ENCODE data around the gene LIMK1. TPM values are rescaled to one million over a fixed set of nuclear protein-coding genes. Genes with fewer than 3 reads are reported as not detected.
A peak's percentile ranks its signal among the peaks of the same experiment; 100 is the strongest.

The LIMK1 gene
- total RNA-seq, 2 donors from 2014 or later, result 48.4 to 52.9 TPM

GRCh38 chr7:74134117-74134620, 50.6 kb downstream of the LIMK1 start:
- no peak overlapping the region for H3K4me3 Mint-ChIP-seq
- H3K27ac Mint-ChIP-seq, result peak overlapping the region in 1 of 2 donors; percentile 60
- H3K9me3 Mint-ChIP-seq, result no peaks in the 10 kb centered on the region
- peak; percentile 69 for DNase-seq (ENCODE audit: low spot score)
- ATAC-seq, result peak; percentile 44 to 88
- H3K36me3 Mint-ChIP-seq, result no peaks in the 10 kb centered on the region
- peaks cover 0 to 6% of the 10 kb centered on the region in 2 donors for H3K4me1 Mint-ChIP-seq (ENCODE audit: low read depth in 2 of 2)
- H3K27me3 Mint-ChIP-seq, result no peaks in the 10 kb centered on the region

GRCh38 chr7:74138334-74138867, 54.8 kb downstream of the LIMK1 start:
- Mint-ChIP-seq H3K27me3 (peaks cover 0 to 2% of the 10 kb centered on the region in 2 donors), H3K9me3 (no peaks in the 10 kb centered on the region), H3K4me3 (no peak overlapping the region), H3K4me1 (ENCODE audit: low read depth in 2 of 2) (peaks cover 0 to 3% of the 10 kb centered on the region in 2 donors), H3K27ac (no peak overlapping the region), H3K36me3 (no peaks in the 10 kb centered on the region)
- no peak for ATAC-seq
- no peak for DNase-seq (ENCODE audit: low spot score)

GRCh38 chr7:74138945-74139843, 55.6 kb downstream of the LIMK1 start:
- Mint-ChIP-seq H3K4me1 (ENCODE audit: low read depth in 2 of 2) (peaks cover 0 to 2% of the 10 kb centered on the region in 2 donors), H3K27ac (no peak overlapping the region), H3K27me3 (peaks cover 0 to 2% of the 10 kb centered on the region in 2 donors), H3K36me3 (no peaks in the 10 kb centered on the region), H3K4me3 (no peak overlapping the region), H3K9me3 (no peaks in the 10 kb centered on the region)
- ATAC-seq, result peak; percentile 20 to 44
- no peak for DNase-seq (ENCODE audit: low spot score)

- H3K27me3 Mint-ChIP-seq, result peaks cover 0 to 2% of the 10 kb centered on the region in 2 donors
- H3K9me3 Mint-ChIP-seq, result no peaks in the 10 kb centered on the region
- ATAC-seq (no peak), DNase-seq (ENCODE audit: low spot score) (no peak)
- no peaks in the 10 kb centered on the region for H3K4me1 Mint-ChIP-seq (ENCODE audit: low read depth in 2 of 2)
- H3K36me3 Mint-ChIP-seq, result no peaks in the 10 kb centered on the region
- no peak overlapping the region for H3K27ac Mint-ChIP-seq
- no peak overlapping the region for H3K4me3 Mint-ChIP-seq
These were observed 58.1 kb downstream of the LIMK1 start for GRCh38 chr7:74141705-74142104.

GRCh38 chr7:74143383-74143782, 59.8 kb downstream of the LIMK1 start:
- H3K4me1 Mint-ChIP-seq (ENCODE audit: low read depth in 2 of 2), result no peaks in the 10 kb centered on the region
- H3K4me3 Mint-ChIP-seq, result no peak overlapping the region
- H3K27ac Mint-ChIP-seq, result no peak overlapping the region
- H3K9me3 Mint-ChIP-seq, result no peaks in the 10 kb centered on the region
- ATAC-seq (no peak), DNase-seq (ENCODE audit: low spot score) (no peak)
- H3K36me3 Mint-ChIP-seq, result no peaks in the 10 kb centered on the region
- peaks cover 0 to 2% of the 10 kb centered on the region in 2 donors for H3K27me3 Mint-ChIP-seq

- H3K4me3 Mint-ChIP-seq, result no peak overlapping the region
- no peaks in the 10 kb centered on the region for H3K27me3 Mint-ChIP-seq
- DNase-seq (ENCODE audit: low spot score), result no peak
- no peaks in the 10 kb centered on the region for H3K4me1 Mint-ChIP-seq (ENCODE audit: low read depth in 2 of 2)
- no peaks in the 10 kb centered on the region for H3K9me3 Mint-ChIP-seq
- ATAC-seq, result no peak
- no peaks in the 10 kb centered on the region for H3K36me3 Mint-ChIP-seq
- H3K27ac Mint-ChIP-seq, result no peak overlapping the region
These were observed 64.9 kb downstream of the LIMK1 start for GRCh38 chr7:74148491-74148890.

- no peak for ATAC-seq
These were observed 65.5 kb downstream of the LIMK1 start for GRCh38 chr7:74149071-74149470.

GRCh38 chr7:74149603-74150002, 66.0 kb downstream of the LIMK1 start:
- no peaks in the 10 kb centered on the region for H3K4me1 Mint-ChIP-seq (ENCODE audit: low read depth in 2 of 2)
- DNase-seq (ENCODE audit: low spot score) (no peak), ATAC-seq (no peak)
- no peaks in the 10 kb centered on the region for H3K36me3 Mint-ChIP-seq
- H3K9me3 Mint-ChIP-seq, result no peaks in the 10 kb centered on the region
- H3K27me3 Mint-ChIP-seq, result no peaks in the 10 kb centered on the region
- H3K4me3 Mint-ChIP-seq, result no peak overlapping the region
- H3K27ac Mint-ChIP-seq, result no peak overlapping the region

More at GRCh38 chr7:74149071-74149470, 65.5 kb downstream of the LIMK1 start:
- Mint-ChIP-seq H3K27ac (no peak overlapping the region), H3K4me1 (ENCODE audit: low read depth in 2 of 2) (no peaks in the 10 kb centered on the region), H3K9me3 (no peaks in the 10 kb centered on the region), H3K36me3 (no peaks in the 10 kb centered on the region), H3K27me3 (no peaks in the 10 kb centered on the region), H3K4me3 (no peak overlapping the region)
- no peak for DNase-seq (ENCODE audit: low spot score)

- Mint-ChIP-seq H3K4me3 (no peak overlapping the region), H3K36me3 (no peaks in the 10 kb centered on the region), H3K27ac (no peak overlapping the region)
These were observed 70.1 kb downstream of the LIMK1 start for GRCh38 chr7:74153736-74154135.

GRCh38 chr7:74155810-74156395, 72.3 kb downstream of the LIMK1 start:
- no peaks in the 10 kb centered on the region for H3K4me1 Mint-ChIP-seq (ENCODE audit: low read depth in 2 of 2)
- no peak overlapping the region for H3K4me3 Mint-ChIP-seq
- no peaks in the 10 kb centered on the region for H3K27me3 Mint-ChIP-seq
- no peaks in the 10 kb centered on the region for H3K36me3 Mint-ChIP-seq
- ATAC-seq, result no peak
- DNase-seq (ENCODE audit: low spot score), result no peak
- no peaks in the 10 kb centered on the region for H3K9me3 Mint-ChIP-seq
- no peak overlapping the region for H3K27ac Mint-ChIP-seq

More at GRCh38 chr7:74153736-74154135, 70.1 kb downstream of the LIMK1 start:
- no peaks in the 10 kb centered on the region for H3K4me1 Mint-ChIP-seq (ENCODE audit: low read depth in 2 of 2)
- H3K27me3 Mint-ChIP-seq, result no peaks in the 10 kb centered on the region
- ATAC-seq (no peak), DNase-seq (ENCODE audit: low spot score) (no peak)
- no peaks in the 10 kb centered on the region for H3K9me3 Mint-ChIP-seq

- no peak overlapping the region for H3K27ac Mint-ChIP-seq
- no peak overlapping the region for H3K4me3 Mint-ChIP-seq
- no peaks in the 10 kb centered on the region for H3K27me3 Mint-ChIP-seq
- H3K9me3 Mint-ChIP-seq, result no peaks in the 10 kb centered on the region
- H3K4me1 Mint-ChIP-seq (ENCODE audit: low read depth in 2 of 2), result no peaks in the 10 kb centered on the region
- DNase-seq (ENCODE audit: low spot score), result no peak
- ATAC-seq, result no peak
- H3K36me3 Mint-ChIP-seq, result no peaks in the 10 kb centered on the region
These were observed 74.0 kb downstream of the LIMK1 start for GRCh38 chr7:74157605-74158004.

- ATAC-seq, result no peak
- H3K27ac Mint-ChIP-seq, result no peak overlapping the region
- no peak overlapping the region for H3K4me3 Mint-ChIP-seq
- H3K4me1 Mint-ChIP-seq (ENCODE audit: low read depth in 2 of 2), result peaks cover 0 to 2% of the 10 kb centered on the region in 2 donors
- no peaks in the 10 kb centered on the region for H3K27me3 Mint-ChIP-seq
- no peaks in the 10 kb centered on the region for H3K36me3 Mint-ChIP-seq
- H3K9me3 Mint-ChIP-seq, result no peaks in the 10 kb centered on the region
- no peak for DNase-seq (ENCODE audit: low spot score)
These were observed 81.4 kb downstream of the LIMK1 start for GRCh38 chr7:74164985-74165456.

GRCh38 chr7:74165867-74166593, 82.4 kb downstream of the LIMK1 start:
- H3K27ac Mint-ChIP-seq, result no peak overlapping the region
- H3K4me1 Mint-ChIP-seq (ENCODE audit: low read depth in 2 of 2), result peaks cover 0 to 2% of the 10 kb centered on the region in 2 donors
- DNase-seq (ENCODE audit: low spot score) (no peak), ATAC-seq (no peak)
- H3K27me3 Mint-ChIP-seq, result no peaks in the 10 kb centered on the region
- H3K36me3 Mint-ChIP-seq, result no peaks in the 10 kb centered on the region
- no peaks in the 10 kb centered on the region for H3K9me3 Mint-ChIP-seq
- no peak overlapping the region for H3K4me3 Mint-ChIP-seq
